Posterior vena cava (tissue), 2 donors: ENCODE data around the gene PTPN13. TPM values are rescaled to one million over a fixed set of nuclear protein-coding genes. Genes with fewer than 3 reads are reported as not detected.

Source experiments
- DNase-seq: peaks from one replicate; pipeline ENCODE4 v3.0.0-alpha.2; 2020; ENCODE audit warnings: low spot score
- intact Hi-C, 2 donors: fragments of 100-400 bp; cut with DNase I; formaldehyde crosslinking; loops; one replicate each; pipeline versions ENCODE4 v1.14.1 to v1.14.2; 2022 to 2023
- total RNA-seq, 2 donors: library from RNA; stranded (reverse); fragmentation: NEBNext Ultra II Directional; extraction: Animal tissue kit (Norgen Biotek cat#: 25700); gene quantifications; one replicate each; pipeline ENCODE4 v1.2.1, GENCODE V29; 2021
- donor health status: DM: yes; HTN: yes; CAD: no.
- donor health status: DM: yes; HTN: yes; CAD: no.

The PTPN13 gene
- total RNA-seq, 2 donors from 2014 or later: 11.2 to 20.9 TPM

DNA sequence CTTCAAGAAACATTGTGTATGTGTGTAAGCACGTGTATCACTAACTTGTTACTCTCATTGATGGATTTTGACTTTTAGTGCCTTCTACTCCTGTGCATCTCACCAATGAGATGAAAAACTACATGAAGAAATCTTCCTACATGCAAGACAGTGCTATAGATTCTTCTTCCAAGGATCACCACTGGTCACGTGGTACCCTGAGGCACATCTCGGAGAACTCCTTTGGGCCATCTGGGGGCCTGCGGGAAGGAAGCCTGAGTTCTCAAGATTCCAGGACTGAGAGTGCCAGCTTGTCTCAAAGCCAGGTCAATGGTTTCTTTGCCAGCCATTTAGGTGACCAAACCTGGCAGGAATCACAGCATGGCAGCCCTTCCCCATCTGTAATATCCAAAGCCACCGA, 168.5 kb downstream of the PTPN13 start:
- DNase-seq: no peak
- intact Hi-C loops: no loop called here

DNA sequence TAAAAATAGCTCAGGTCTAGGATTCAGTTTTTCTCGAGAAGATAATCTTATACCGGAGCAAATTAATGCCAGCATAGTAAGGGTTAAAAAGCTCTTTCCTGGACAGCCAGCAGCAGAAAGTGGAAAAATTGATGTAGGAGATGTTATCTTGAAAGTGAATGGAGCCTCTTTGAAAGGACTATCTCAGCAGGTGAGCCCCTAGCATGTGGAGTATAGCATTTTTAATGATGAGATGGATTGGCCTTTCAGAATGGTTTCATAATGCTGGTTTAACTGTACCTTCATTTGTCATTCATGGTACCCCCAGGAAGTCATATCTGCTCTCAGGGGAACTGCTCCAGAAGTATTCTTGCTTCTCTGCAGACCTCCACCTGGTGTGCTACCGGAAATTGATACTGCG, 175.7 kb downstream of the PTPN13 start:
- intact Hi-C loops: no loop called here
- no peak for DNase-seq

DNA sequence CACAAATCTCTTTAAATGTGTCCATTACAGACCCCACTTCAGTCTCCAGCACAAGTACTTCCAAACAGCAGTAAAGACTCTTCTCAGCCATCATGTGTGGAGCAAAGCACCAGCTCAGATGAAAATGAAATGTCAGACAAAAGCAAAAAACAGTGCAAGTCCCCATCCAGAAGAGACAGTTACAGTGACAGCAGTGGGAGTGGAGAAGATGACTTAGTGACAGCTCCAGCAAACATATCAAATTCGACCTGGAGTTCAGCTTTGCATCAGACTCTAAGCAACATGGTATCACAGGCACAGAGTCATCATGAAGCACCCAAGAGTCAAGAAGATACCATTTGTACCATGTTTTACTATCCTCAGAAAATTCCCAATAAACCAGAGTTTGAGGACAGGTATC, 177.0 kb downstream of the PTPN13 start:
- intact Hi-C loops: no loop called here

DNA sequence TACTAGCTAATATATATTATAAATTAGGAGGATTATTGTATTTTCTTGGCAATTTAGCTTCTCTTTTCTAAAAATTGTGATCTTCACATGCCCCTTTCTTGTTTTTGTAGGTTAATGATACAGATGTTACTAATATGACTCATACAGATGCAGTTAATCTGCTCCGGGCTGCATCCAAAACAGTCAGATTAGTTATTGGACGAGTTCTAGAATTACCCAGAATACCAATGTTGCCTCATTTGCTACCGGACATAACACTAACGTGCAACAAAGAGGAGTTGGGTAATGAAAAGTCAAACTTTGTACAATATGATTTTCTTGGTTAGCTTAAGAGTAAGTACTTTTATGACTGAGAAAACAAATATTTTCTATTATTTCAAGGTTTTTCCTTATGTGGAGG, 180.9 kb downstream of the PTPN13 start:
- intact Hi-C loops: no loop called here
- no peak for DNase-seq

More for the DNA sequence above, 177.0 kb downstream of the PTPN13 start:
- DNase-seq: no peak

DNA sequence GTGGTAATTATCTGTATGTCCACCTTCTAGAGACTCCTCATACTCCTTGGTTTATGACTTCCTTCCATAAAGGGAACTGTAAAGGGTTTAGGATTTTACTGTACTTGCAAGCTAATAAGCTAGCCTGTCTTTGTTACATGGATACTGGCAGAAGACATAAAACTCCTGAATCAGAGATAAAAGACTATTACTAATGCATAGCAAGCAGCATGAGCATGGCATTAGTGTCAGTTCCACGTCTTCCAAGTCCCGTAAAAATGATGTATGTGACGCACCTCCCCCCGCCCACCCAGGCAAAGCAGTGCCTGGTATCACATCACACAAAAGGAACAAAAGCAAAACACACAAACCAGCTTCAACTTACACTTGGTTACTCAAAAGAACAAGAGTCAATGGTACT, 184.1 kb downstream of the PTPN13 start:
- no peak for DNase-seq
- intact Hi-C loops: no loop called here

DNA sequence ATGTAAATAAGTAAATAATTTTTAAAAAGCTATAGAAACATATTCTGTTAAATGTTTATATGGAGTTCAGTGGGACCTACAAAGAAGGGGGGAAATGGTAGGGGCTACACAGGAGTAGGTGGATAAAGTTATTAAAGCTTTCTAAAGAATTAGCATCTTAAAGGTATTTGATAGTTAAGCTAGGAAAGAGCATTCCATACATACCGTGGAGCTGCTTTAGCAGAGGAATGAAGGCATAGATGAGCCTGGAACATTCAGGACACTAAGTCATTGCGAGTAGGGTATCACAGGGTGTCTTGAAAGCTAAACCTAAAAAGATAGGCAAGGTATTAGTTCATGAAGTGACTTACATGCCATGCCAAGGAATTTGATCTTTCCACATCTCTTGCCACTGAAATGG, 194.7 kb downstream of the PTPN13 start:
- intact Hi-C loops: no loop called here
- no peak for DNase-seq

DNA sequence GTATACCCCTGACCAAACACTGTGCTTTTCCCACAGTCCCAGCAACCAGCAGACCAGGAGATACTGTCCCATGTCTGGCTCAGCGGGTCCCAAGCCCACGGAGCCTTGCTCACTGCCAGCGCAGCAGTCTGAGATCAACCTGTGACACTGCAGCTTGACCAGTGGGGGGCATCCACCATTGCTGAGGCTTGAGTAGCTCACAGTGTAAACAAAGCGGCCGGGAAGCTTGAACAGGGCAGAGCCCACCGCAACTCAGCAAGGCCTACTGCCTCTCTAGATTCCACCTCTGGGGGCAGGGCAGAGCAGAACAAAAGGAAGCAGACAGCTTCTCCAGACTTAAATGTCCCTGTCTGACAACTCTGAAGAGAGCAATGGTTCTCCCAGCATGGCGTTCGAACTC, 197.0 kb downstream of the PTPN13 start:
- intact Hi-C loops: no loop called here
- no peak for DNase-seq

DNA sequence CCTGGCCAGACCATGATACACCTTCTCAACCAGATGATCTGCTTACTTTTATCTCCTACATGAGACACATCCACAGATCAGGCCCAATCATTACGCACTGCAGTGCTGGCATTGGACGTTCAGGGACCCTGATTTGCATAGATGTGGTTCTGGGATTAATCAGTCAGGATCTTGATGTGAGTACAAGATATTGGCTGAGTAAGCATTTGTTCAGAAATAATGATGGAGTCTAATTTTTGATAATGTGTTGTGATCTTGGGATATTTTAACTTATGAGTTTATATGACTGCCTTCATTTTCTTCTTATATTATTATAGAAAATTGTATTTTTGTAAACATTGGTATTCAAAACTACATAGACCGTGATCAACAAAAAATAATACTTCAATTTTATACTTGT, 215.7 kb downstream of the PTPN13 start:
- DNase-seq: no peak
- intact Hi-C loops: no loop called here

DNA sequence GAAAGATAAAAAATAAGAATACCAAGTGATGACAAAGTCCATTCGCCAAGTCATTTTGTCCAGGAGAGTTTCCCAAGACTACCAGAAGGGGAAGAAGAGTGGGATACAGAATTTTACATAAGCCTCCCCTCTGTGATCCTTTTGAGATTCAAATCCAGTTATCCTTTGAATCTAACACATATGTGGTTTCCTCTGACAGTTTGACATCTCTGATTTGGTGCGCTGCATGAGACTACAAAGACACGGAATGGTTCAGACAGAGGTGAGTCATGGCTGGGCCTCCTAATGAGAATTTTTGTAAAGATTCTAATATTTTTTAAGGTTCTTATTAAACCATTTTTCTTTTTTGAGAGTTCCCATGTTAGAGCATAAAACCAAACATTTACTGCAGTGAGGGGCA, 216.7 kb downstream of the PTPN13 start:
- intact Hi-C loops: no loop called here
- DNase-seq: no peak

DNA sequence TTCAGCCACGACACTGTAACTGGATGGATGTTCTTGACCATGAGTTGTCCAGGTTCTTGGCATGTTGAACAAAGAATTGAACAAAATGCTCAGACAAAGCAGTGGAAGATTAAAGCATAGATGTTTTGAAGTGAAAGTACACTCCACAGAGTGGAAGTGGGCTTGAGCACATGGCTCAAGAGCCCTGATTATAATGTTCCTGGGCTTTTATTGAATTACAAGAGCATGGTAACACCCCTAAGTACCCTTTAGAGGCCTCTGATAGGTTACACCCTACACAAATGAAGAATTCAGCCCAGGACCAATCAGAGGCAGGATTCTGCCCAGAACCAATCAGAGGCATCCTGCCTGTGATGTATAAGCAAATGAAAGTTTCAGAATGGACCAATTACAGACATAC, 221.5 kb downstream of the PTPN13 start:
- DNase-seq: no peak
- intact Hi-C loops: no loop called here

DNA sequence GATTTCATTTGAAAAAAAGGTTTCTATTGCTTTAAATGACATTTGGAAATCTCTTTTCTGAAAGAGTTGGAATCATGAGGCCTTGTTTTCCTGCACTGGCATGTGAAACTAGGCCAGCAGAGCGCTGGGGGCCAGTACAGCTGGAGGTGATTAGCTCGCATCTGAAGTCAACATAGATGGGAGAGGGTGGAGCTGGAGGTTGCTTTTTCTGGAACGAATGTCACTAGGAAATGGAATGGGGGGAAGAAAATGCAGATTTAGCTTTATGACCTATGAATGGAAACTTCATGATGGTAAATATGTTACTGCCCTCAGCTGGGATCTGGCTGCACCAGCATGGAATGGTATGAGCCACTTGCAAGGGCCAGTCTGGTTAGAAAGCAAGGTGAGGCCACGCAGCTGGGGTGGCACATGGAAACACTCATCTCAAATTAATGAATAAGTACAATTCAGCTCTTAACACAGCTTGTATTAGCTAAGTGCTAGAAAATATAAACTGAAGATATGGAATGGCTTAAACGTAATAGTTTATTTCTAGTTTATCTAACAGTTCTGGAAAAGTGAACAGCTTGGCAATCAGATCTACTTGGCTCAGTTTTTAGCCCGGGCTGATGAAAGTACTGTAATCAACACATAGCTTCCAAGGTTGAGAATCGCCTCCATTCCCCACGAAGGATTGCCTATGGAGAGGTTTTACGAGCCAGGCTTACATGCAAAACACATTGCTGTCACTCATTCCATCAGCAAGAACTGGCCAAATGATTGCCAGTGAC, 222.6 kb downstream of the PTPN13 start:
- no peak for DNase-seq
- intact Hi-C loops: no loop called here

DNA sequence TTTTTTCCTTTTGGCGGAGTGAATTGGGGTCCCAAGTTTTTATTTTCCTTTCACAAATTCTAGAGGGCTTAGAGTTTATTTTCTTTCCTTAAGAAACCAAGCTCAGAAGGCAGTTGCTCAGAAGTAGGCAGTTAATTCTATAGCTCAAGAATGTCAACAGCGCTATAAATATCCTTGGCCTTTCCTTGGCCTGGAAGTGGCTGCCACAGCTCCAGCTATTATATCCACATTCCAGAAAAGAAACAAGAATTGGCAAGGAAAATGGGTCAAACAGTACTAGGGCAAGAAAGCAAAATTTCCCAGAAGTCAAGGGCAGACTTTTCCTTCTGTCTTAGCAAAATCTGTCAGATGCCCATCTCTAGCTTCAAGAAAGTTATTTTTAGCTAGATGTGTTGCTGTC, 224.1 kb downstream of the PTPN13 start:
- DNase-seq: no peak
- intact Hi-C loops: no loop called here

DNA sequence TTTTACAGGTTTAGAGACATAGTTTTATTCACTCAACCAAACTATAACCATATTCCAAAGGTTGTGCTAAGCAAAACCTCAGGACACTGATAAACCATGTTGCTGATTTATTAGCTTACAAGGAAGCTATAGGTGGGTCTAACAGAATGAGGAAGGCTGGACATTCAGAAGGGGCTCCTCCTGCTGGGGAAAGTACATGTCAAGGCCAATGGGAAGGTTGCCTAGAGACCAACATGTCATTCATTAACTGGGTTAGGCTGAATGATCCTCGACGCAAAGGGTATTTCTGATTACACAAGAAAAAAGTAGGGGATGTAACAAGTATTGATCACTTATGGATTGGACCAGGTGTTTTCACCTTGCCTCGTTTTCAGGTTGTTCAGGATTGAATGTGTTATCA, 224.7 kb downstream of the PTPN13 start:
- intact Hi-C loops: no loop called here

DNA sequence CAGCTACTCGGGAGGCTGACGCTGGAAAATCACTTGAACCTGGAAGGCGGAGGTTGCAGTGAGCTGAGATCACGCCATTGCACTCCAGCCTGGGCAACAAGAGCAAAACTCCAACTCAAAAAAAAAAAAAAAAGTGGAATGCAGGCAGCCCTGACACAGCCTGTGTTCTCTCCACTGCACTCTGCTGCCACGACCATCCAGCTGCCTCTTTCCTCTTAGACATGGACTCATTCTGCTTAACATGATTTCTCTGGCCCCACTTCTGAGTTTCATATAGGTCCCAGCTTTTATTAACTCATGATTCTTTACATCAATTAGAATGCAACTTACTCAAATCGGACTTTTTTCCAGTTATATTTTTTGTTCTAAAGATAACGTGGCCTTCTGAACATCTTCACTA, 225.4 kb downstream of the PTPN13 start:
- no peak for DNase-seq
- intact Hi-C loops: no loop called here

More for the DNA sequence above, 224.7 kb downstream of the PTPN13 start:
- DNase-seq: no peak

DNA sequence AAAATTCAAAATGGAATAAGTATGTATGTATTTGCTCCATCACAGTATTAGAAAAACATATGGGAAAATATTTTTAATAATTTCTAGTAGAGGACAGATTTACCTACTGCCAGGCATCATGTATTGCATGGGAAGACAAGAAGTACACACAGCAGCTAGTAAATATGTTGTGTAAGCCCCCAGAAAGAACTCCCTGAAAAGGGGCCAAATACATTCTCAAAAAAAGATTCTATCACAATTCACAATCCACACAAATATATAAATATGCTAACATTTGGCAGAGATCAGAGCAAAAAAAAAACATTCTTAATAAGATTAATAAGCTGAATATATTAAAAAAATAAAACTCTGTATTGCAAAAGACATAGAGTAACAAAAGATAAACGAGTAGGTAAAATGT, 227.0 kb downstream of the PTPN13 start:
- DNase-seq: no peak
- intact Hi-C loops: no loop called here

DNA sequence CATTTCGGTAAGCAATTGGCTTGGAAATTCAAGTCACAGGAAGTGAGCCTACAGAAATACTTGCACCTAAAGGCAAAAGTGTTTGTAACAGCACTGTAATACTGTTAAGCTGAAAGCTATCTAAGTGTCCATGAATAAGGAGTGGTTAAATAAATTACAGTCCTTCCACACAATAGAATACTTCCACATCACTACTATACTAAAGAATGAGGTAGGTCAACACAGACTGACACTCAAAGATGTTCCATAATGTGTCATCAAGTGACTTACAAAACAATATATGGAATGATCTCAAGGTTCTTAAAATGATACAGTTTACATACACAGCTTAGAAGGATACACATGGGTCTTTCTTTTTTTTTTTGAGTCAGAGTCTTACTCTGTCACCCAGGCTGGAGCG, 228.0 kb downstream of the PTPN13 start:
- no peak for DNase-seq
- intact Hi-C loops: no loop called here

DNA sequence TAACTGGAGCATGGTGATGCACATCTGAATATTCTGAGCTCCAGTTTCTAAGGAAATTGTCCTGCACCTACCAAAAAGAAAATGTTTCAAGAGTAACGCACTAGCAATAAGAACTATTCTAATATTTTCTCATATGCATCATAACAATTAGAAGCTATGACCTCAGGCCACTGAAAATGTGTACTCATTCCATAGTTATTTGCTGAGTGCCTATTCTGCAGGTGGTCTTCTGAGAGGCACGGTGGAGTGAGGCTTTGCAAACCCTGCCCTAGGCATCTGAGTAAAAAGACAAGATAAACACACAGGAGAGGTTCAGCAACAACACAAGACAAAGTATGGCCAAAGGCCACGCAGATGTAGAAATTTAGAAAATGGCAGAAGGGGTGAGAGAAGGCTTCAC, 231.4 kb downstream of the PTPN13 start:
- intact Hi-C loops: no loop called here
- DNase-seq: no peak

DNA sequence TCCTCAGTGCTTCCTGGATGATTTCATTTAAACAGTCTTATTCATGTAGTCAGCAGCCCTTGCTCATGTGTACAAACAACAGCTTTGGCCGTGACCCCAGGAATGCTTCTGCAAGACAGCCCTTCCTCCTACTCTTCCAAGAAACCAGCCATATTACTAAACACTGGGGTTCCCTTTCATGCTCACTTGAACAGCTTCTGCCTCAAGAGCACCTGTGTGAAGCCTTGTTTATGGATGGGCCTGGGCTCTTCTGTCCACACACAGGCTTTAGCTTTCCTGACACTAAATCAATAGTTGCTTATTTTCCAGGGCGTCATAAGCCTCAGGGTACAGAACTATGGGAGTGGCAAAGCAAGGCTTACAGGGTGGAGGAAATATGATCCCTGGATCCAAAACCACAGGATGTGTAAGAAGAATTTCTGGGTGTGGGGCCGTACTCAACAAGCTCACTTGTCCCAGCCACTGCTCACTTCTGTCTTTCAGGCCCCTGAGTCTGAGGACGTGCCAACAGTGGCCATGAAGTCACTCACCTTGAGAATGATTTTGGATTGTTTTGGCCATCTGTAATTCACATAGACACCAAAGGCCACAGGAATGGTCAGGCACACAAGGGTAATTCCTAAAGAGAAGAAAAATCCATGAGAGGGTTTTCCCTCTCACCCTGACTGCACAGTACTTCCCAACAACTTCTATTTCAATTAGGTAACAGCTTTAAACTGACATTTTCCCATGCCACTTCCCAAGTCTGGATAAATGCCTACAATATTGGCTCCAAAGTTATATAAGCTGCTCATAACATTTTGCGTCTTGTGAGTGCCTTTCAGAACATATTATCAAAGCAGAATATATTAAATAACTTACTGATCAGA, 237.4 kb downstream of the PTPN13 start:
- DNase-seq: no peak
- intact Hi-C loops: no loop called here

DNA sequence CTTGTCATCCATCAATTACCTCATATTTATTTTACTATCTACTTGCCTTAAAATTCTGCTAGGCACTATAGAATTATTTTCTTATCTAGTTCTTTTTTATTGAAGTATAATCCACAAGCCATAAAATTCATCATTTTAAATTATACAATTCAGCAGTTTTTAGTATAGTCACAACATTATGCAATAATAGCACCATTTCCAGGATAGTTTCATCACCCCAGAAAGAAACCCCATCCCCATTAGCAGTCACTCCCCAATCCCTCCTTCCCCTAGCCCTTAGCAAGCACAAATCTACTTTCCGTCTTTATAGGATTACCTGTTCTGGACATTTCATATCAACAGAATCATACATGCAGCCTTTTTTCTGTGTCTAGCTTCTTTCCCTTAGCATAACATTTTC, 239.5 kb downstream of the PTPN13 start:
- intact Hi-C loops: no loop called here
- DNase-seq: no peak

DNA sequence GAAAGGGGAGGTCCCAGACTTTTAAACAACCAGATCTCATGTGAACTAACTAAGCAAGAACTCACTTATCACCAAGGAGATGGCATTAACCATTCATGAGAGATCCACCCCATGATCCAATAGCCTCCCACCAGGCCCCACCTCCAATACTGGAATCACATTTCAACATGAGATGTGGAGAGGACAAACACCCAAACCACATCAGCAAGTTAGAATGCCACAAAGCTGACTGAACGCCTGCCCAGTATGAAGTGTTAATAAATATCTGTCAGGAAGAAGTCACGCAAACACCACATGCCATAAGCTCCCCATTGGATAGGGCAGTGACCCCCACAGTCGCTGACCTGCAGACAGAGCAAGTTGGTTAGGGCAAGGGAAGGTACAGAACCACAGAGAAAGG, 240.8 kb downstream of the PTPN13 start:
- intact Hi-C loops: no loop called here
- DNase-seq: no peak

DNA sequence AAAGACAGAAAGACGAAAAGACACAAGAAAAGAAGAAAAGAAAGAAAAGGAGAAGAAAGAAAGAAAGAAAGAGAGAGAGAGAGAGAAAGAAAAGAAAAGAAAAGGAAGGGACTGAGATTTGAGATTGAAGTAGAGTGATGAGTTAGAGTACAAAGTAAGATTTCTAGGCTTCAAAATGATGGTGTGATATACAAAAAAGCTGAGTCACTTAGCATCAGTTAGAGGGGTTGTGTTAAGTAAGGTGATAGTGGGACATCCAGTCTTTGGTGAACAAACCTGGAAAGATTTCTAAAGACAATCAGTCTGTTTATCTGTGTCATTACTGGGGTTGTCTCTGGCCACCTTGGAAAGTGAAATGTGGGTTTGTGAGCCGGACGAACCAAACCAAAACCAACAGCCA, 241.6 kb downstream of the PTPN13 start:
- DNase-seq: no peak
- intact Hi-C loops: no loop called here
